ENCODE measurements around the gene KRT83.
A peak's percentile ranks its signal among the peaks of the same experiment; 100 is the strongest.
"Not testable (repeated sequence)": the region's sequence is repeated elsewhere in the genome, so short reads cannot be mapped to it uniquely, and the experiment has no call there.

The KRT83 gene

DNA sequence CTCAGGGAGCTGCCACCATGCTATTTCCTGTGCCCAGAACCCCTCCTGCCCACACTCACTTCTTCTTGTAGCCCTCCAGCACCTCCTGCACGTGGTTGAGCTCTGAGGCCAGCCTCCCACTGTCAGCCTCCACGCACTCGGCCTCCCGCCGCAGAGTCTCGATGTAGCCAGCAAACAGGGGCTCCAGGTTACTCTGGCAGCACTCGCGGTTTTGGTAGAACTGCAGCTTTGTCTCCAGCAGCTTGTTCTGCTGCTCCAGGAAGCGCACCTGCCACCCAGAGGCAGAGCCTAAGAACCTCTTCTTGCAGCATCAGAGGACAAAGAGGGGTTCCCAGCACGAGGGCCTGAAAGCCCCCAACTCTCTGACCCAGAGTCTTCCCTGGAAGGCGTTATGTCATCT is 2.1 kb downstream of the KRT83 start:
- DNase-seq (ENCODE audit: low read depth), result no peak
- TF ChIP-seq CTCF (IDR thresholded peaks at IDR 0.05; ENCODE audit: low read depth, low read length, missing control alignments), result no peak
- H3K4me3 ChIP-seq (ENCODE audit: low read depth, low read length), result no peak overlapping the region

DNA sequence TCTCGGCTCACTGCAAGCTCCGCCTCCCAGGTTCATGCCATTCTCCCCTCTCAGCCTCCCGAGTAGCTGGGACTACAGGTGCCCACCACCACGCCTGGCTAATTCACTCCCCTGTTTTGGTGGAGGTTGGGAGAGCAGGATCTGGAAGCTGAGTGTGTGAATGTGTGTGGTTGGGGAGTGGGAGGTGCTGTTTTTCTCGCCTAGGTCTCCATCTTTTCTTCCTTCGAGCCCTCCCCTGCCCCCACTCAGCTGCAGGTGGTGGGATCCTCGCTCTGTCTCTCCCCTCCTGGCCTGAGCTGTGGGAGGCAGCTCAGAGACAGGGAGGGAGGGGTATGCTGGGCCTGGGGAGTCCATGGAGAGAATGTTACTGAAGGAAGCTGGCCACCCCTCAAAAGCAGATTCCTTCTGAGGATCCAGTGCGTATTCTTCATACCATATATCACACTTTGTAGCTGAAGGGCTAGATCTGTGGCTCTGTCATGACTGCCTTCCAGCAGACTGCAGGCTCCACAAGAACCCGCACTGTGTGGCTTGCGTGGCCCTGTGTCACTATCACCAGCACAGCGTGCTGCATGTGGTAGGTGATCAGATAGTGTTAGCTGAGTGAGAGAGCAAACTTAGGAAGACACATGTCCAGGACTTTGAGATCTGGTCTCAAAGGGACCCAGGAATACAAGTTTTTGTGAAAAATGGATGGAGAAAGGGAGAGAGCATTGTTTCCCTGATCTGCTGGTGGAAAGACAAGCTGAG is 2.8 kb downstream of the KRT83 start:
- no peak overlapping the region for H3K4me3 ChIP-seq (ENCODE audit: low read depth, low read length)
- no peak for DNase-seq (ENCODE audit: low read depth)
- TF ChIP-seq CTCF (IDR thresholded peaks at IDR 0.05; ENCODE audit: low read depth, low read length, missing control alignments), result no peak

DNA sequence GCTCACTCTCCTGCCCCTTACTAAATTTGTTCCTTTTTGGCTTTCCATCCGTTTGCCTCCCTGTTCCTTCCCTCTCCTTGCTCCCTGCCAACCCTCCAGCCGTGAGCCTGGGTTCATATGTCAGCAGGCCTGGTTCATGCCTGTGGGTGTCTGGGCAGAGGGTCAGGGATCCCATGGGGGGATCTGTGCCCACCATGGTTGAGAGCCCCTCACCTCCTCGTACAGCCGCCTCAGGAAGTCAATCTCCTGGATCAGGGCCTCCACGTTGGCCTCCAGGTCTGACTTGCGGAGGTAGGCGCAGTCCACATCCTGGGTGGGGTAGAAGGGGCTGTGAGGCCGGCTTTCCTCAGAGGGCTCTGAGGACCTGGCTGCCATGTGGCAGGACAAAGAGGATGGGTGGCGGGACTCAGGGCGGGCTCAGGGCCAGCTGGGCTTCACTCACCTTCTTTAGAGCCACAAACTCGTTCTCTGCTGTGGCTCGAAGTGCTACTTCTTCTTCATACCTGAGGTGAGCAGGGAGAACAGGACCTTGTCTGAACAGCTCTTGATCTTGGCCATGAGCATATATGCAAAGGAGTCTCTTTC is 3.6 kb downstream of the KRT83 start:
- DNase-seq (ENCODE audit: low read depth), result no peak
- H3K4me3 ChIP-seq (ENCODE audit: low read depth, low read length), result no peak overlapping the region
- no peak for TF ChIP-seq CTCF (IDR thresholded peaks at IDR 0.05; ENCODE audit: low read depth, low read length, missing control alignments)

DNA sequence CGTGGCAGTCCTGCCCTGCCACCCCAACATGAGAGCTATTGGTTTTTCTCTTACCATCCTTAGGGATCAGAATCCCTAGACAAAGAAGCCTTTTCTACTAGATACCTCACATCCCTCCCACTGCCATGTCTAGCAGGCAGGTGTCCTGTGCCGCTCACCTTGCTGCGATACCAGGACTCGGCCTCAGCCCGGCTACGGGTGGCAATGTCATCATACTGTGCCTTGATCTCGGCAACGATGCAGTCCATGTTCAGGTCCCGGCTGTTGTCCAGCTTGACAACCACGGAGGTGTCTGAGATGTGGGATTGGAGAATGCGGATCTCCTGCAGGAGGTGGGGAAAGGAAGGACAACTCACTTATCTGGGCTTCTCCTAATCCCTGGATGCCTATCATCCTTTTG is 4.5 kb downstream of the KRT83 start:
- H3K4me3 ChIP-seq (ENCODE audit: low read depth, low read length), result no peak overlapping the region
- TF ChIP-seq CTCF (IDR thresholded peaks at IDR 0.05; ENCODE audit: low read depth, low read length, missing control alignments), result no peak
- DNase-seq (ENCODE audit: low read depth), result no peak

- no peak for DNase-seq (ENCODE audit: low read depth)
- TF ChIP-seq CTCF (IDR thresholded peaks at IDR 0.05; ENCODE audit: low read depth, low read length, missing control alignments), result no peak
- no peak overlapping the region for H3K4me3 ChIP-seq (ENCODE audit: low read depth, low read length)
Observed at GRCh38 chr12:52316290-52316689, 4.9 kb downstream of the KRT83 start.

- DNase-seq (ENCODE audit: low read depth); H3K4me3 ChIP-seq (ENCODE audit: low read depth, low read length): not testable (repeated sequence)
- TF ChIP-seq CTCF (IDR thresholded peaks at IDR 0.05; ENCODE audit: low read depth, low read length, missing control alignments), result peak; percentile 68
Observed at GRCh38 chr12:52315721-52316120, 5.5 kb downstream of the KRT83 start.

DNA sequence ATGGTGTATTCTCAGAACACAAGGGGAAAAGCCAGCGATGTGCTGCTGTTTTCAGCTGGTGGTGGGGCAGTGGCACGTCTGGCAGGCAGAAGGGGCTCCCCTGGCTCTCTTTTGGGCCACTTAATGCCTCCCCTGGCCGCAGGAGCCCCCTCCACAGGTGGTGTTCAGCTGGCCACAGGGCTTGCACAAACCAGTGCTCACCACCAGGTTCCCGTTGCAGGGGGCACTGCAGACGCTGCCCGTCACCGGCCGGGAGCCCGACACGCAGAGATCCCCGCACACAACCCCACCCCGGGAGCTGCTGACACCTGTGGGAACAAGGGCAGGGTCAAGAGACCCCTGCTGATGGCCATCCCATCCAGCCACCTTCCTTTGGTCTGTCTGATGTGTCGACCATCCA is 6.7 kb downstream of the KRT83 start:
- TF ChIP-seq CTCF (IDR thresholded peaks at IDR 0.05; ENCODE audit: low read depth, low read length, missing control alignments), result no peak
- no peak for DNase-seq (ENCODE audit: low read depth)
- no peak overlapping the region for H3K4me3 ChIP-seq (ENCODE audit: low read depth, low read length)
